HCT116 (cell line): ENCODE data around the gene CCDC102B.

ENCODE experiments used
- CEBPB ChIP-seq: IDR thresholded peaks from 2 replicates; pipeline ENCODE4 v1.6.1; 2012; ENCODE audit warnings: low read depth
- CTCF ChIP-seq, 3 experiments: fragments of 200-600 bp in 1 of 3; sonication (generic) in 1 of 3; IDR thresholded peaks in 2 of 3; conservative IDR thresholded peaks in 1 of 3; 2 replicates each; pipeline ENCODE4 v1.5.1; 2012 to 2017; ENCODE audit warnings: low read depth in 2 of 3, low read length in 2 of 3, antibody characterized with exemption in 1 of 3, borderline replicate concordance in 1 of 3, control low read depth in 1 of 3, mild to moderate bottlenecking in 1 of 3, mixed read lengths in 1 of 3, mixed run types in 1 of 3, moderate library complexity in 1 of 3; ENCODE audit not compliant: insufficient read depth in 1 of 3
- EZH2 ChIP-seq: fragments of 200-600 bp; sonication (generic); IDR thresholded peaks from 2 replicates; pipeline ENCODE4 v1.6.1; 2017; ENCODE audit warnings: antibody characterized with exemption, mixed run types
- POLR2AphosphoS5 ChIP-seq: IDR thresholded peaks from 2 replicates; pipeline ENCODE4 v1.6.1; 2011; ENCODE audit warnings: mild to moderate bottlenecking, low read depth, low read length, moderate library complexity
- RAD21 ChIP-seq: IDR thresholded peaks from 2 replicates; pipeline ENCODE4 v1.6.1; 2012; ENCODE audit warnings: low read depth, mild to moderate bottlenecking
- YY1 ChIP-seq: IDR thresholded peaks from 2 replicates; pipeline ENCODE4 v1.6.1; 2011; ENCODE audit warnings: low read length, low read depth, moderate library complexity, mild to moderate bottlenecking; ENCODE audit not compliant: insufficient replicate concordance; ENCODE audit errors: extremely low read depth

- TF ChIP-seq YY1: no peak
- no peak for TF ChIP-seq POLR2AphosphoS5
- no peak for TF ChIP-seq RAD21
- TF ChIP-seq CTCF (IDR thresholded peaks at IDR 0.05 in 2 of 3, conservative IDR thresholded peaks at IDR 0.05 in 1 of 3; ENCODE audit: borderline replicate concordance in 1 of 3, insufficient read depth in 1 of 3, low read depth in 2 of 3, low read length in 2 of 3): no peak
- TF ChIP-seq EZH2: no peak
- no peak for TF ChIP-seq CEBPB
Measured at GRCh38 chr18:68887410-68887809, 89.5 kb downstream of the CCDC102B start.
